Smooth muscle cell (in vitro differentiated cells): Measurements from ENCODE around the gene ESR2. TPM values are rescaled to one million over a fixed set of nuclear protein-coding genes. Genes with fewer than 3 reads are reported as not detected.
"Not testable (repeated sequence)": the region's sequence is repeated elsewhere in the genome, so short reads cannot be mapped to it uniquely, and the experiment has no call there.

ENCODE experiments used
- DNase-seq: peaks from one replicate; lab custom pipeline; 2025; ENCODE audit not compliant: unreplicated experiment; lab: John Stamatoyannopoulos, UW
- H2AFZ ChIP-seq: fragments of 200-600 bp; sonication (generic); 2 replicates; pipeline ENCODE4 v1.6.0; 2016; ENCODE audit warnings: antibody characterized with exemption, low read depth, mild to moderate bottlenecking
- H3F3A ChIP-seq: fragments of 200-600 bp; sonication (generic); 2 replicates; pipeline ENCODE4 v1.6.0; 2017; ENCODE audit warnings: antibody characterized with exemption, low read depth
- H3K27ac ChIP-seq: fragments of 200-600 bp; sonication (generic); 2 replicates; pipeline ENCODE4 v1.5.1; 2016; ENCODE audit warnings: low read depth, mild to moderate bottlenecking
- H3K27me3 ChIP-seq: fragments of 200-600 bp; sonication (generic); 2 replicates; pipeline ENCODE4 v1.6.1; 2016; ENCODE audit warnings: low read depth, mild to moderate bottlenecking
- H3K36me3 ChIP-seq: fragments of 200-600 bp; sonication (generic); 2 replicates; pipeline ENCODE4 v1.5.1; 2016; ENCODE audit warnings: low read depth
- H3K4me1 ChIP-seq: fragments of 200-600 bp; sonication (generic); 2 replicates; pipeline ENCODE4 v1.5.1; 2016; ENCODE audit warnings: low read depth
- H3K4me2 ChIP-seq: fragments of 200-600 bp; sonication (generic); 2 replicates; pipeline ENCODE4 v1.6.0; 2016; ENCODE audit warnings: mild to moderate bottlenecking
- H3K4me3 ChIP-seq: fragments of 200-600 bp; sonication (generic); 2 replicates; pipeline ENCODE4 v1.5.1; 2016; ENCODE audit warnings: mild to moderate bottlenecking
- H3K79me2 ChIP-seq: fragments of 200-600 bp; sonication (generic); 2 replicates; pipeline ENCODE4 v1.6.0; 2016; ENCODE audit warnings: low read depth, mild to moderate bottlenecking
- H3K9ac ChIP-seq: fragments of 200-600 bp; sonication (generic); 2 replicates; pipeline ENCODE4 v1.6.0; 2016; ENCODE audit warnings: low read depth
- H3K9me3 ChIP-seq: fragments of 200-600 bp; sonication (generic); replicated peaks from 2 replicates; pipeline ENCODE4 v1.5.1; 2016; ENCODE audit warnings: low read depth
- H4K20me1 ChIP-seq: fragments of 200-600 bp; sonication (generic); 2 replicates; pipeline ENCODE4 v1.6.0; 2016; ENCODE audit warnings: low read depth
- CTCF ChIP-seq: fragments of 200-600 bp; sonication (generic); IDR thresholded peaks from 2 replicates; pipeline ENCODE4 v1.5.1; 2017; ENCODE audit warnings: borderline replicate concordance, mild to moderate bottlenecking, antibody characterized with exemption; ENCODE audit not compliant: insufficient read depth, poor library complexity, severe bottlenecking
- WGBS: methylation state at CpG from one replicate; pipeline ENCODE4 v1.1.7; 2016; ENCODE audit warnings: low lambda C conversion rate; 5-methylcytosine and 5-hydroxymethylcytosine counted together
- polyA plus RNA-seq: library from polyadenylated mRNA; unstranded; fragments of >200 nt; fragmentation: Nextera tagmentation; extraction: Ambion mirVana; gene quantifications from 2 replicates; pipeline ENCODE4 v1.2.1, GENCODE V29; 2016
- total RNA-seq: library from RNA; depleted of rRNA; stranded (reverse); fragments of >200 nt; gene quantifications from 2 replicates; pipeline ENCODE4 v1.2.3, GENCODE V29; 2014

ESR2 gene
- total and polyA plus RNA-seq, 2 experiments from 2014 or later: not detected

- TF ChIP-seq CTCF: no peak
- Histone ChIP-seq H3K4me2 (no peak overlapping the region), H3F3A (peaks cover 14% of the 10 kb centered on the region), H3K4me3 (no peak overlapping the region), H3K27me3 (no peaks in the 10 kb centered on the region), H4K20me1 (no peaks in the 10 kb centered on the region), H3K27ac (peak overlapping the region; percentile 85), H3K9me3 (no peaks in the 10 kb centered on the region), H3K79me2 (no peaks in the 10 kb centered on the region), H3K36me3 (no peaks in the 10 kb centered on the region), H3K4me1 (peaks cover 5% of the 10 kb centered on the region), H3K9ac (no peak overlapping the region), H2AFZ (no peak overlapping the region)
- DNase-seq: no peak
- 97% methylated on average over 8 of the region's 8 CpGs for WGBS
Measured at GRCh38 chr14:64212666-64213065, 81.5 kb downstream of the ESR2 start.

- WGBS: 94% methylated on average over 6 of the region's 6 CpGs
- not testable (repeated sequence) for H3K9me3 ChIP-seq, DNase-seq, H3K4me3 ChIP-seq, H3K4me2 ChIP-seq, H4K20me1 ChIP-seq, H3K27me3 ChIP-seq, H3K27ac ChIP-seq, H3K9ac ChIP-seq, H3K79me2 ChIP-seq, H3K4me1 ChIP-seq, H3K36me3 ChIP-seq, H2AFZ ChIP-seq
- peaks cover 14% of the 10 kb centered on the region for H3F3A ChIP-seq
Measured at GRCh38 chr14:64210912-64211311, 83.3 kb downstream of the ESR2 start.

- Histone ChIP-seq H3K27ac (no peak overlapping the region), H3K27me3 (no peaks in the 10 kb centered on the region), H3K4me1 (peaks cover 5% of the 10 kb centered on the region), H3K4me2 (no peak overlapping the region), H3F3A (peaks cover 14% of the 10 kb centered on the region), H3K9me3 (no peaks in the 10 kb centered on the region), H3K79me2 (no peaks in the 10 kb centered on the region), H3K36me3 (no peaks in the 10 kb centered on the region), H3K9ac (no peak overlapping the region), H4K20me1 (no peaks in the 10 kb centered on the region), H3K4me3 (no peak overlapping the region), H2AFZ (no peak overlapping the region)
- no peak for TF ChIP-seq CTCF
- no peak for DNase-seq
- WGBS: 92% methylated on average over 12 of the region's 12 CpGs
Measured at GRCh38 chr14:64210216-64210615, 84.0 kb downstream of the ESR2 start.

GRCh38 chr14:64209444-64210131, 84.6 kb downstream of the ESR2 start:
- Histone ChIP-seq H3K36me3 (no peaks in the 10 kb centered on the region), H3K79me2 (no peaks in the 10 kb centered on the region), H2AFZ (no peak overlapping the region), H3K9me3 (no peaks in the 10 kb centered on the region), H3K4me1 (peaks cover 5% of the 10 kb centered on the region), H3K9ac (no peak overlapping the region), H3F3A (peaks cover 14% of the 10 kb centered on the region), H3K4me3 (no peak overlapping the region), H3K27me3 (no peaks in the 10 kb centered on the region), H4K20me1 (no peaks in the 10 kb centered on the region), H3K27ac (no peak overlapping the region), H3K4me2 (no peak overlapping the region)
- no peak for TF ChIP-seq CTCF
- no peak for DNase-seq
- WGBS: 94% methylated on average over 21 of the region's 21 CpGs
